GM21390 (cell line): Measurements from ENCODE around the gene SLC8A3.

Experiments
- ATAC-seq: cut with Tn5 transposase; IDR thresholded peaks from one replicate; pipeline ENCODE4 v1.9.1; 2021; ENCODE audit not compliant: unreplicated experiment

The SLC8A3 gene

GRCh38 chr14:70002589-70003346 lies 186.0 kb downstream of the SLC8A3 start:
- ATAC-seq: no peak

- no peak for ATAC-seq
Observed at GRCh38 chr14:70000601-70001000, 188.2 kb downstream of the SLC8A3 start.

- ATAC-seq: no peak
Observed at GRCh38 chr14:69999261-69999674, 189.5 kb downstream of the SLC8A3 start.

- ATAC-seq: no peak
Observed at GRCh38 chr14:69997849-69998248, 190.9 kb downstream of the SLC8A3 start.

GRCh38 chr14:69996216-69996615 lies 192.5 kb downstream of the SLC8A3 start:
- no peak for ATAC-seq
